ENCODE results near the gene L3MBTL3. TPM values are rescaled to one million over a fixed set of nuclear protein-coding genes. Genes with fewer than 3 reads are reported as not detected.

L3MBTL3 gene
- total RNA-seq, 1 donor: 16.8 TPM

GRCh38 chr6:130122243-130122642 is 103.9 kb downstream of the L3MBTL3 start:
- H3K4me3 ChIP-seq (ENCODE audit: low read depth, low read length): no peak overlapping the region
- no peak for DNase-seq (ENCODE audit: low read depth)
- TF ChIP-seq CTCF (IDR thresholded peaks at IDR 0.05; ENCODE audit: insufficient read depth, low read depth, low read length): no peak

- no peak for DNase-seq (ENCODE audit: low read depth)
- TF ChIP-seq CTCF (IDR thresholded peaks at IDR 0.05; ENCODE audit: insufficient read depth, low read depth, low read length): no peak
- no peak overlapping the region for H3K4me3 ChIP-seq (ENCODE audit: low read depth, low read length)
Observed at GRCh38 chr6:130127195-130127594, 108.8 kb downstream of the L3MBTL3 start.

- no peak overlapping the region for H3K4me3 ChIP-seq (ENCODE audit: low read depth, low read length)
- no peak for TF ChIP-seq CTCF (IDR thresholded peaks at IDR 0.05; ENCODE audit: insufficient read depth, low read depth, low read length)
- no peak for DNase-seq (ENCODE audit: low read depth)
Observed at GRCh38 chr6:130128326-130128725, 109.9 kb downstream of the L3MBTL3 start.

GRCh38 chr6:130129762-130130246 is 111.4 kb downstream of the L3MBTL3 start:
- no peak for DNase-seq (ENCODE audit: low read depth)
- no peak overlapping the region for H3K4me3 ChIP-seq (ENCODE audit: low read depth, low read length)
- TF ChIP-seq CTCF (IDR thresholded peaks at IDR 0.05; ENCODE audit: insufficient read depth, low read depth, low read length): no peak

- DNase-seq (ENCODE audit: low read depth): no peak
- H3K4me3 ChIP-seq (ENCODE audit: low read depth, low read length): no peak overlapping the region
- no peak for TF ChIP-seq CTCF (IDR thresholded peaks at IDR 0.05; ENCODE audit: insufficient read depth, low read depth, low read length)
Observed at GRCh38 chr6:130132286-130132701, 113.9 kb downstream of the L3MBTL3 start.

GRCh38 chr6:130134582-130134981 is 116.2 kb downstream of the L3MBTL3 start:
- no peak overlapping the region for H3K4me3 ChIP-seq (ENCODE audit: low read depth, low read length)
- no peak for DNase-seq (ENCODE audit: low read depth)
- no peak for TF ChIP-seq CTCF (IDR thresholded peaks at IDR 0.05; ENCODE audit: insufficient read depth, low read depth, low read length)

GRCh38 chr6:130136798-130137197 is 118.4 kb downstream of the L3MBTL3 start:
- H3K4me3 ChIP-seq (ENCODE audit: low read depth, low read length): no peak overlapping the region
- DNase-seq (ENCODE audit: low read depth): no peak
- no peak for TF ChIP-seq CTCF (IDR thresholded peaks at IDR 0.05; ENCODE audit: insufficient read depth, low read depth, low read length)

Data from fibroblast of villous mesenchyme (primary cell).